Psoas muscle (tissue), 8 donors: Measurements from ENCODE around the gene MED13L. TPM values are rescaled to one million over a fixed set of nuclear protein-coding genes. Genes with fewer than 3 reads are reported as not detected.
A peak's percentile ranks its signal among the peaks of the same experiment; 100 is the strongest.

ENCODE experiments used
- ATAC-seq, 4 donors: fragments of 200-7000 bp; cut with Tn5 transposase; one replicate each; pipeline ENCODE4 v1.9.1; 2020; ENCODE audit warnings: moderate library complexity in 3 of 4, mild to moderate bottlenecking in 2 of 4
- DNase-seq, 2 donors: peaks; one replicate each; pipeline ENCODE4 v3.0.0-alpha.2; 2020
- H3K27ac ChIP-seq: fragments of 200-600 bp; one replicate; pipeline ENCODE4 v1.8.0; 2022
- H3K27me3 ChIP-seq, 3 donors: fragments of 200-600 bp in 1 of 3; one replicate each; pipeline versions ENCODE4 v1.6.1 to v1.8.0; 2013 to 2022; ENCODE audit warnings: low read length in 2 of 3, mild to moderate bottlenecking in 2 of 3, moderate library complexity in 1 of 3; ENCODE audit not compliant: insufficient read depth in 3 of 3
- H3K36me3 ChIP-seq, 2 donors: fragments of 200-600 bp in 1 of 2; one replicate each; pipeline versions ENCODE4 v1.6.1 to v1.8.0; 2013 to 2022; ENCODE audit warnings: low read depth in 1 of 2, mild to moderate bottlenecking in 1 of 2, moderate library complexity in 1 of 2; ENCODE audit not compliant: insufficient read depth in 1 of 2
- H3K4me1 ChIP-seq: fragments of 200-600 bp; one replicate; pipeline ENCODE4 v1.8.0; 2022
- H3K4me3 ChIP-seq: fragments of 200-600 bp; one replicate; pipeline ENCODE4 v1.8.0; 2022; ENCODE audit warnings: mild to moderate bottlenecking
- H3K9me3 ChIP-seq: fragments of 200-600 bp; one replicate; pipeline ENCODE4 v1.8.0; 2022
- WGBS, 3 donors: extraction: QIAGEN DNeasy Blood & Tissue Kit; methylation state at CpG; one replicate each; pipeline versions ENCODE4 v1.1.6 to v1.1.7; 2013; 5-methylcytosine and 5-hydroxymethylcytosine counted together
- intact Hi-C, 2 donors: fragments of 100-400 bp; cut with DNase I; formaldehyde crosslinking; loops; one replicate each; pipeline versions ENCODE4 v1.11.0 to v1.14.2; 2022
- polyA plus RNA-seq, 3 donors: library from polyadenylated mRNA; stranded (reverse); fragments of 200-250 nt; gene quantifications; one replicate each; pipeline ENCODE4 v1.2.3, GENCODE V29; 2013
- total RNA-seq, 4 donors: library from RNA; stranded (reverse); fragmentation: NEBNext Ultra II Directional in 2 of 4; extraction: Animal tissue kit (Norgen Biotek cat#: 25700) in 2 of 4; gene quantifications; one replicate each; pipeline versions ENCODE4 v1.2.1 to v1.2.4, GENCODE V29; 2021 to 2023
- TF ChIP-seq, protein P1 (sequence below): fragments of 200-600 bp; IDR thresholded peaks from one replicate; pipeline ENCODE4 v1.8.0; 2022; ENCODE audit warnings: antibody characterized with exemption
- donor health status: healthy with polysubstance abuse.
- donor health status: DM: no; HTN: no; CAD: no; lungs with moderate emphysema.
- donor health status: Bipolar disorder and iron deficiency.
- donor health status: healthy.
- donor health status: DM: yes; HTN: yes; CAD: no.
- donor health status: DM: no; HTN: no; CAD: no.
- donor health status: DM: no; HTN: no; CAD: no.
- donor health status: DM: yes; HTN: yes; CAD: no.

The MED13L gene
- total and polyA plus RNA-seq, 7 donors: 8.9 to 90.5 (median 72.5) TPM

DNA sequence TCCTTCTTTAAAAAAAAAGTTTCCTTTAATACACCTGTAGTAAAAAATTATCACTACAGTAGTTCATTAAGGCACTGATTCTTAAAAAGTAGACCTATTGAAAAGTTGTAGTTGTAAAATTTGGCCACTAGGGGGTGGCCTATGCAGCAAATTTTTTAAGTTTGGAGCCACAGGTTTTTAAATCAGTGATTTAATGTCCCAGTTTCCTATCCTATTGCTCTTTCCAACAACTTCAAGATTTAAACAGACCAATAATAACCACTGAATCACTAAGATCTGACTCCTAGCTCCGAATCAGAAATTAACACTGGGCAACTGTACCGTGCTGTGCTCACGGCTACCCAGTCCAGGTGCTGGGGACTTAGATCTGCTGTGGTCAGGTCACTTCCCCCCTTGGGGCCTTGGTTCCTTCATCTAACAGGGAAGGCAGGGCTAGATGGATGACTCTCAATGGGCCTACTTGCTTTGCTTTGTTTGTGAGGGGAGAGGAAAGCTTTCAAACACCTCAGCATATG lies 279.3 kb downstream of the MED13L start:
- TF ChIP-seq, protein P1, sequence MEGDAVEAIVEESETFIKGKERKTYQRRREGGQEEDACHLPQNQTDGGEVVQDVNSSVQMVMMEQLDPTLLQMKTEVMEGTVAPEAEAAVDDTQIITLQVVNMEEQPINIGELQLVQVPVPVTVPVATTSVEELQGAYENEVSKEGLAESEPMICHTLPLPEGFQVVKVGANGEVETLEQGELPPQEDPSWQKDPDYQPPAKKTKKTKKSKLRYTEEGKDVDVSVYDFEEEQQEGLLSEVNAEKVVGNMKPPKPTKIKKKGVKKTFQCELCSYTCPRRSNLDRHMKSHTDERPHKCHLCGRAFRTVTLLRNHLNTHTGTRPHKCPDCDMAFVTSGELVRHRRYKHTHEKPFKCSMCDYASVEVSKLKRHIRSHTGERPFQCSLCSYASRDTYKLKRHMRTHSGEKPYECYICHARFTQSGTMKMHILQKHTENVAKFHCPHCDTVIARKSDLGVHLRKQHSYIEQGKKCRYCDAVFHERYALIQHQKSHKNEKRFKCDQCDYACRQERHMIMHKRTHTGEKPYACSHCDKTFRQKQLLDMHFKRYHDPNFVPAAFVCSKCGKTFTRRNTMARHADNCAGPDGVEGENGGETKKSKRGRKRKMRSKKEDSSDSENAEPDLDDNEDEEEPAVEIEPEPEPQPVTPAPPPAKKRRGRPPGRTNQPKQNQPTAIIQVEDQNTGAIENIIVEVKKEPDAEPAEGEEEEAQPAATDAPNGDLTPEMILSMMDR: peak; percentile 85
- Histone ChIP-seq H3K27me3 (no peaks in the 10 kb centered on the region), H3K36me3 (peaks cover 11 to 52% of the 10 kb centered on the region in 2 donors), H3K4me1 (peaks cover 30% of the 10 kb centered on the region), H3K9me3 (no peaks in the 10 kb centered on the region), H3K4me3 (no peak overlapping the region), H3K27ac (peak overlapping the region; percentile 5)
- intact Hi-C loops: loop anchor here (2.0 to 10.0 kb wide), 4 partner anchors 239 to 707 kb away; no protein-coding TSS in a partner anchor
- DNase-seq (no peak), ATAC-seq (peak; percentile 55 to 74 (median 60))
- 38 to 59% (median 42%) methylated on average over 3 of the region's 3 CpGs for WGBS, 3 donors

- DNase-seq: no peak
- WGBS, 3 donors: 88 to 96% (median 92%) methylated on average over 2 of the region's 2 CpGs
- TF ChIP-seq, protein P1: no peak
- Histone ChIP-seq H3K27me3 (no peaks in the 10 kb centered on the region), H3K27ac (no peak overlapping the region), H3K9me3 (no peaks in the 10 kb centered on the region), H3K36me3 (peaks cover 15 to 66% of the 10 kb centered on the region in 2 donors), H3K4me3 (no peak overlapping the region), H3K4me1 (peaks cover 23% of the 10 kb centered on the region)
- intact Hi-C loops: loop anchor here in 1 of 2 donors (10.0 kb wide), 1 partner anchor 711 kb away; no protein-coding TSS in a partner anchor
- ATAC-seq: peak in 3 of 4 donors; percentile 21 to 36 (median 22)
Measured at GRCh38 chr12:115993737-115994136, 283.8 kb downstream of the MED13L start.

DNA sequence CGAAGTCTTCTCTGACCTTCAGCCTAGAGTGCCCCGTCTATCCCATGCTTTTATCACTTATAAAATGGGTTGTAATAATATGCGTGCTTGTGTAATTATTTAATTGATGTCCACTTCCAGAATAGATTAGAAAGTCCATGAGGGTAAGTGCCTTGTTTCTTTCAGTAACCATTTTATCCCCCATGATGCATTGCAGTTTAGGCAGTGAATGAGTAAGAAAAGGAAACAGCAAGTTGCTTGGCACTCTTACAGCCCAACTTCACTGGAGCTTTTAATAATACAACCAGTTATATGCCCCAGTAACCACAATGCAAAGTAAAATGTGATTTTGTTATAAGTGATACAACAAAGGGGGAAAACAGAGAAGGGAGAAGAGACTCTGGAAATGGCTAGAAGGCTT lies 287.3 kb downstream of the MED13L start:
- Histone ChIP-seq H3K4me1 (peaks cover 20% of the 10 kb centered on the region), H3K27ac (no peak overlapping the region), H3K9me3 (no peaks in the 10 kb centered on the region), H3K4me3 (no peak overlapping the region), H3K36me3 (peaks cover 11 to 77% of the 10 kb centered on the region in 2 donors), H3K27me3 (no peaks in the 10 kb centered on the region)
- DNase-seq (no peak), ATAC-seq (no peak)
- 94 to 95% (median 95%) methylated on average over 3 of the region's 3 CpGs for WGBS, 3 donors
- TF ChIP-seq, protein P1: no peak
- intact Hi-C loops: loop anchor here in 1 of 2 donors (10.0 kb wide), 1 partner anchor 715 kb away; no protein-coding TSS in a partner anchor

GRCh38 chr12:115988625-115989563 lies 288.6 kb downstream of the MED13L start:
- TF ChIP-seq, protein P1: no peak
- Histone ChIP-seq H3K4me3 (no peak overlapping the region), H3K27me3 (no peaks in the 10 kb centered on the region), H3K9me3 (no peaks in the 10 kb centered on the region), H3K36me3 (peaks cover 7 to 76% of the 10 kb centered on the region in 2 donors), H3K27ac (no peak overlapping the region), H3K4me1 (peaks cover 19% of the 10 kb centered on the region)
- WGBS, 3 donors: 81 to 84% (median 81%) methylated on average over 8 of the region's 8 CpGs
- DNase-seq (no peak), ATAC-seq (no peak)
- intact Hi-C loops: loop anchor here in 1 of 2 donors (10.0 kb wide), 1 partner anchor 726 kb away; no protein-coding TSS in a partner anchor
